WTC11 (cell line): ENCODE measurements around the gene NAPSA. TPM values are rescaled to one million over a fixed set of nuclear protein-coding genes. Genes with fewer than 3 reads are reported as not detected.
A peak's percentile ranks its signal among the peaks of the same experiment; 100 is the strongest.

ENCODE experiments used
- CDX4 ChIP-seq: fragments of 250-450 bp; sonication (Bioruptor Pico); IDR thresholded peaks from 2 replicates; pipeline ENCODE4 v1.9.0; 2021; ENCODE audit warnings: moderate library complexity, mild to moderate bottlenecking, inconsistent platforms, borderline replicate concordance
- CREM ChIP-seq: sonication (generic); formaldehyde crosslinking; IDR thresholded peaks from 2 replicates; pipeline ENCODE4 v1.8.1; 2022; ENCODE audit warnings: mild to moderate bottlenecking, missing genetic modification reagents, moderate library complexity
- EMX1 ChIP-seq: fragments of 250-450 bp; sonication (Bioruptor Pico); IDR thresholded peaks from 2 replicates; pipeline ENCODE4 v1.8.0; 2021; ENCODE audit warnings: mild to moderate bottlenecking
- ERG ChIP-seq: fragments of 250-450 bp; sonication (Bioruptor Pico); IDR thresholded peaks from 2 replicates; pipeline ENCODE4 v1.8.0; 2021; ENCODE audit warnings: mild to moderate bottlenecking
- FOXP1 ChIP-seq: sonication (generic); formaldehyde crosslinking; IDR thresholded peaks from 2 replicates; pipeline ENCODE4 v1.8.0; 2022; ENCODE audit warnings: missing genetic modification reagents, mild to moderate bottlenecking, moderate library complexity, borderline replicate concordance
- FOXP4 ChIP-seq: sonication (generic); formaldehyde crosslinking; IDR thresholded peaks from 2 replicates; pipeline ENCODE4 v1.8.0; 2022; ENCODE audit warnings: mild to moderate bottlenecking, missing genetic modification reagents
- GABPB1 ChIP-seq: sonication (generic); formaldehyde crosslinking; IDR thresholded peaks from 2 replicates; pipeline ENCODE4 v1.8.1; 2023; ENCODE audit warnings: mild to moderate bottlenecking, missing genetic modification reagents
- GTF2I ChIP-seq: fragments of 250-450 bp; sonication (Bioruptor Pico); conservative IDR thresholded peaks from 2 replicates; pipeline ENCODE4 v1.4.0; 2021; ENCODE audit warnings: mild to moderate bottlenecking
- HMGA2 ChIP-seq: fragments of 250-450 bp; sonication (Bioruptor Pico); IDR thresholded peaks from 2 replicates; pipeline ENCODE4 v1.4.0; 2021; ENCODE audit warnings: mild to moderate bottlenecking, moderate library complexity
- KAT7 ChIP-seq: sonication (generic); formaldehyde crosslinking; IDR thresholded peaks from 2 replicates; pipeline ENCODE4 v1.8.1; 2023; ENCODE audit warnings: missing genetic modification reagents, mild to moderate bottlenecking, borderline replicate concordance
- MAX ChIP-seq: sonication (generic); formaldehyde crosslinking; IDR thresholded peaks from 2 replicates; pipeline ENCODE4 v1.8.0; 2022; ENCODE audit warnings: mild to moderate bottlenecking, missing genetic modification reagents
- MXD4 ChIP-seq: fragments of 250-450 bp; sonication (Bioruptor Pico); IDR thresholded peaks from 2 replicates; pipeline ENCODE4 v1.8.0; 2021; ENCODE audit warnings: mild to moderate bottlenecking, moderate library complexity, borderline replicate concordance
- NFYB ChIP-seq: sonication (generic); formaldehyde crosslinking; conservative IDR thresholded peaks from 2 replicates; pipeline ENCODE4 v1.8.0; 2022; ENCODE audit warnings: low read depth, missing genetic modification reagents
- NR2C2 ChIP-seq: sonication (generic); formaldehyde crosslinking; IDR thresholded peaks from 2 replicates; pipeline ENCODE4 v1.8.0; 2022; ENCODE audit warnings: mild to moderate bottlenecking, missing genetic modification reagents
- OVOL2 ChIP-seq: fragments of 250-450 bp; sonication (Bioruptor Pico); IDR thresholded peaks from 2 replicates; pipeline ENCODE4 v1.9.0; 2021; ENCODE audit warnings: mild to moderate bottlenecking, borderline replicate concordance
- SMAD3 ChIP-seq: sonication (generic); formaldehyde crosslinking; IDR thresholded peaks from 2 replicates; pipeline ENCODE4 v1.8.0; 2022; ENCODE audit warnings: missing genetic modification reagents, mild to moderate bottlenecking, borderline replicate concordance
- SOX15 ChIP-seq: fragments of 250-450 bp; sonication (Bioruptor Pico); IDR thresholded peaks from 2 replicates; pipeline ENCODE4 v1.9.0; 2021; ENCODE audit warnings: mild to moderate bottlenecking
- SP1 ChIP-seq: sonication (generic); formaldehyde crosslinking; conservative IDR thresholded peaks from 2 replicates; pipeline ENCODE4 v1.8.1; 2022; ENCODE audit warnings: missing genetic modification reagents
- TEAD1 ChIP-seq: sonication (generic); formaldehyde crosslinking; IDR thresholded peaks from 2 replicates; pipeline ENCODE4 v1.8.0; 2022; ENCODE audit warnings: mild to moderate bottlenecking, missing genetic modification reagents
- TP53 ChIP-seq: sonication (generic); formaldehyde crosslinking; IDR thresholded peaks from 2 replicates; pipeline ENCODE4 v1.8.1; 2023; ENCODE audit warnings: mild to moderate bottlenecking, missing genetic modification reagents
- USF1 ChIP-seq: sonication (generic); formaldehyde crosslinking; IDR thresholded peaks from 2 replicates; pipeline ENCODE4 v1.8.0; 2022; ENCODE audit warnings: mild to moderate bottlenecking, missing genetic modification reagents
- ZNF121 ChIP-seq: sonication (generic); formaldehyde crosslinking; IDR thresholded peaks from 2 replicates; pipeline ENCODE4 v1.8.0; 2023; ENCODE audit warnings: missing genetic modification reagents
- ZNF219 ChIP-seq: sonication (generic); formaldehyde crosslinking; IDR thresholded peaks from 2 replicates; pipeline ENCODE4 v1.8.0; 2023; ENCODE audit warnings: missing genetic modification reagents, mild to moderate bottlenecking, borderline replicate concordance
- ZNF232 ChIP-seq: sonication (generic); formaldehyde crosslinking; IDR thresholded peaks from 2 replicates; pipeline ENCODE4 v1.8.0; 2022; ENCODE audit warnings: mild to moderate bottlenecking, missing genetic modification reagents
- ZNF263 ChIP-seq: sonication (generic); formaldehyde crosslinking; IDR thresholded peaks from 2 replicates; pipeline ENCODE4 v1.8.1; 2022; ENCODE audit warnings: low read depth, mild to moderate bottlenecking, moderate library complexity, missing genetic modification reagents
- ZNF317 ChIP-seq: sonication (generic); formaldehyde crosslinking; IDR thresholded peaks from 2 replicates; pipeline ENCODE4 v1.8.1; 2023; ENCODE audit warnings: low read depth, mild to moderate bottlenecking, moderate library complexity, missing genetic modification reagents, borderline replicate concordance
- ZNF416 ChIP-seq: fragments of 250-450 bp; sonication (Bioruptor Pico); IDR thresholded peaks from 2 replicates; pipeline ENCODE4 v1.9.0; 2021; ENCODE audit warnings: mild to moderate bottlenecking, inconsistent platforms
- ZNF532 ChIP-seq: fragments of 250-450 bp; sonication (Bioruptor Pico); IDR thresholded peaks from 2 replicates; pipeline ENCODE4 v1.9.0; 2021; ENCODE audit warnings: mild to moderate bottlenecking, borderline replicate concordance
- total RNA-seq: library from RNA; stranded (reverse); gene quantifications from 3 replicates; pipeline ENCODE4 v1.2.3, GENCODE V29; 2021

NAPSA gene
- total RNA-seq, 1 experiment from 2014 or later = 2.7 TPM

- TF ChIP-seq ZNF416 (CRISPR knock-in tag) = no peak
- TF ChIP-seq ZNF263 (CRISPR knock-in tag) = no peak
- TF ChIP-seq FOXP1 = no peak
- TF ChIP-seq NR2C2 (CRISPR knock-in tag) = no peak
- TF ChIP-seq ZNF219 (CRISPR knock-in tag) = no peak
- no peak for TF ChIP-seq TP53 (CRISPR knock-in tag)
- TF ChIP-seq GTF2I (CRISPR knock-in tag) = peak; percentile 66; the same call in 1 of the 2 replicates
- TF ChIP-seq CREM (CRISPR knock-in tag) = peak; percentile 92; the same call in 1 of the 2 replicates
- no peak for TF ChIP-seq EMX1
- peak; percentile 91 for TF ChIP-seq SP1 (CRISPR knock-in tag)
- peak; percentile 85; the same call in 1 of the 2 replicates for TF ChIP-seq SMAD3 (CRISPR knock-in tag)
- TF ChIP-seq ZNF532 (CRISPR knock-in tag) = no peak
- no peak for TF ChIP-seq ERG (CRISPR knock-in tag)
- TF ChIP-seq NFYB (CRISPR knock-in tag) = no peak
- TF ChIP-seq ZNF121 = no peak
- peak; percentile 58 for TF ChIP-seq MAX (CRISPR knock-in tag)
- TF ChIP-seq SOX15 = no peak
- TF ChIP-seq ZNF317 (CRISPR knock-in tag) = no peak
- TF ChIP-seq CDX4 (CRISPR knock-in tag) = no peak
- TF ChIP-seq KAT7 = no peak
- TF ChIP-seq TEAD1 (CRISPR knock-in tag) = peak; percentile 63; the same call in 1 of the 2 replicates
- no peak for TF ChIP-seq MXD4 (CRISPR knock-in tag)
- no peak for TF ChIP-seq OVOL2 (CRISPR knock-in tag)
- no peak for TF ChIP-seq HMGA2 (CRISPR knock-in tag)
- TF ChIP-seq GABPB1 = peak; percentile 95
- TF ChIP-seq ZNF232 (CRISPR knock-in tag) = 0 out of 2 replicates have a peak, but pooled peaks have one; percentile 32
- peak; percentile 42 for TF ChIP-seq FOXP4 (CRISPR knock-in tag)
- peak; percentile 43; the same call in 1 of the 2 replicates for TF ChIP-seq USF1 (CRISPR knock-in tag)
These were observed 11.0 kb upstream of the NAPSA start, which contains the start of gene NR1H2 (continued) for GRCh38 chr19:50376166-50377050.
